ENCODE results near the gene SEC62. TPM values are rescaled to one million over a fixed set of nuclear protein-coding genes. Genes with fewer than 3 reads are reported as not detected.

SEC62 gene
- 87.7 TPM for polyA plus RNA-seq (2013, experiment 1 of 2; ENCODE audit: insufficient read length)
- polyA plus RNA-seq (2013, experiment 2 of 2; ENCODE audit: insufficient read length): 78.0 TPM

GRCh38 chr3:169966428-169966950 is at the start of gene SEC62:
Gene SEC62 (plus strand): TSS chr3:169966807. CDS start chr3:169966823, 16 bp downstream.
- peak; percentile 93 for DNase-seq

DNA sequence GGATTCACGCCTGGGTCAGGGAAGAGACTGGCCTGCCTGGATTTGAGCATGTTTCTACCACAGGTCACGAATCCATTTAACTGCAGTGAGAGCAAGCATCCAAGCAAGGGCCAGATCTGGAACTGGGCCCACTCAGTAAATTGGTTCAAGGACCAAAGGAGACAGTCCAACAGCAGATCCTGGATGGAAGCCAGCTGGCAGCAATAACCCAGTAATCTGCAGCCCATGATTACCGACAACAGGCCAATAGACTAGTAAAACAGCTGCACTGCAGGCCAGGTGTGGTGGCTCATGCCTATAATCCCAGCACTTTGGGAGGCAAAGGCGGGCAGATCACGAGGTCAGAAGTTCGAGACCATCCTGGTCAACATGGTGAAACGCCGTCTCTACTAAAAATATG is 43.4 kb upstream of the SEC62 start:
- DNase-seq: no peak

GRCh38 chr3:169923831-169924230 is 42.8 kb upstream of the SEC62 start:
- DNase-seq: no peak

- DNase-seq: no peak
Measured at GRCh38 chr3:169929830-169930519, 36.6 kb upstream of the SEC62 start.

- no peak for DNase-seq
Measured at GRCh38 chr3:169930843-169931242, 35.8 kb upstream of the SEC62 start.

- no peak for DNase-seq
Measured at GRCh38 chr3:169931747-169932520, 34.7 kb upstream of the SEC62 start.

GRCh38 chr3:169939320-169939719 is 27.3 kb upstream of the SEC62 start:
- no peak for DNase-seq

DNA sequence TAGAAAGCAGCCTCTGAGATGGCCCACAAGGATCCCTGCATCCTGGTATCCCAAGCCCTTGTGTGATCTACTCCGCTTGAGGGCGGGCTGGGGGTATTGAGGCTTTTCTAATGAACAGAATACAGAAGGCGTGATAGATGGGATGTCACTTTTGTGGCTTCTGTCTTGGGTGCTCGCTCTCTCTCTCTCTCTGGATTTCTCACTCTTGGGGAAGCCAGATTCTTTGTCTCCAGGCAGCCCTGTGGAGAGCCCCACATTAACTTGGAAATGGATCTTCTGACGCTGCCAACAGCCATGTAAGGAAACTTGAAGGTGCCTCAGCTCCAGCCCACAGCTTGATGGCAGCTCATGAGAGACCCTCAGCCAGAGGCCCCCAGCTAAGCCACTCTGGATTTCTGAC is 26.9 kb upstream of the SEC62 start:
- DNase-seq: no peak

DNA sequence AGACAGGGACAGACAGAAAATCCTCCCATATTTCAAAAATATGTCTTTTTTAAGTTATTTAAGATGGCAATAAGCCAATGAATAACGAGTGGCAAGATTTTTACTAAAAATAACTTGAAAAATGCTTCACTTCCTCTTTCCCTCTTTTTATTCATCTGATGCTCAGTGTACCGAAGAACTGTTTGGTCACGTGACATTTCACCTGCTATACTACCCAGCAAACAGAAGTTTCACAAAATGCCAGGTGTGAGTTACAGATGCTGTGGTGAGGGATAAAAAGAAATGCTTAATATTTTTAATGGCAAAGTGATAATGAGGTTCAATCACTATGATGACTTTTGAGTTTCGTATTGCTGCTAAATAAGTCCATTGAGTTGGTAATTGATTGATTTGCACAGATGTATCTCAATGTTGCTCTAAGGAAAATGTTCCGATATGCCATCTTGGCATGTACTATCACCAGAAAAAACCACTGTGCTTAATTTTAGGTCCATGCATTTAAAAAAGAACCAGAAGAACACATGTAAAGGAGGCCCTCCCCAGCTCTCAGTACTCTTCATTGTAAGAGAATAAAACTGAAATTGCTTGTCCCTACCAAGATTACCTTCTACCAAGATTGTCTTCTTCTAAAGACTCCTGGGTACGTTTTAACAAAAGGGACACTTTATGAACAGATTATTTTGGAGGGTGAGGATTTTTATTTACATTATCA is 26.0 kb upstream of the SEC62 start:
- no peak for DNase-seq

- DNase-seq: no peak
Measured at GRCh38 chr3:169945313-169945712, 21.3 kb upstream of the SEC62 start.

GRCh38 chr3:169946336-169946735 is 20.3 kb upstream of the SEC62 start:
- no peak for DNase-seq

- DNase-seq: no peak
Measured at GRCh38 chr3:169948559-169949448, 17.8 kb upstream of the SEC62 start.

DNA sequence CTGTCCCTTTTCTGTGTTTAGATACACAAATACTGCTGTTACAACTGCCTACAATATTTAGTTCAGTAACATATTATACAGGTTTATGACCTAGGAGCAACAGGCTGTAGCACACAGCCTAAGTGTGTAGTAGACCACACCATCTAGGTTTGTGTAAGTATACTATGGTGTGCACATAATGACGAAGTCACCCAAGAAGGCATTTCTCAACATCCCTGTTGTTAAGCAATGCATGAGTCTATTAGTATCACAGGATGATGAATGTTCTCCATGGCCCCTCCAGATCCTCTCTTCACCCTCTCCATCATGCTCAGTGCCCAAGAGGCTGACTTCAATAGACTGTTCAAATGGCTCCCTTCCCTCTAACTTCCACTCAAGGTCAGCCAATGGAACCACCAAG is 14.6 kb upstream of the SEC62 start:
- DNase-seq: no peak

DNA sequence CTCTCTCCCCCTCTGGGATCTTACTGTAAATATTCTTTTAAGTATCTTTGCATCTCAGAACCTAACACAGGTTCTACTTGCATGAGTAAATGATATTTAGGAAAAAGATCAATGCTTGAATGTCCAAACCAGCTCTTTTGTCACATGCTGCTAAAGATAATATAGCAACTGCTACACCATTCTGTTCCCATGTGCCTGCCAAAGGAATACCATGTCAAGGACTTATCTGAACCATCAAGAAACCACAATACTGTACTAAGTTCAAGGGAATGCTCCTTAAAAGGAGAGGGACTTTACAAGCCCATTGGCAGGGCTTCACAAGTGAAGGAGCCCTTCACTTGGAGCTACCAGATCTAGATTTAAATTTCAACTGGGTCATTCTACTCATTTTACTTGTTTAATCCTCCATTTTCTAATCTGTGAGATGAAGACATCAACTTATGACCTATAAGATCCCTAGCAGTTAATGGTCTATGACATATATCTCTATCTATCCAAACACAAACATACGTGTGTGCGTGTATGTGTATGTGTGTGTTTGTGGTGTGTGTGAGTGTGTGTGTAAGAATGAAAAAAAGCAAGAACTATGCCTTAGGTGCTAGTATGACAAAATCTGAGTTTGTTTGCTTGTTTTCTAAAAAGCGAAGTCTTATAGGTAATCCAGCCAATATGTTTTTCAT is 13.0 kb upstream of the SEC62 start:
- DNase-seq: no peak

- no peak for DNase-seq
Measured at GRCh38 chr3:169954142-169954756, 12.4 kb upstream of the SEC62 start.

GRCh38 chr3:169955406-169955805 is 11.2 kb upstream of the SEC62 start:
- no peak for DNase-seq

- peak; percentile 13 for DNase-seq
Measured at GRCh38 chr3:169964176-169964575, 2.4 kb upstream of the SEC62 start.

GRCh38 chr3:169965562-169966427 is 812 bp upstream of the SEC62 start:
- DNase-seq: no peak

DNA sequence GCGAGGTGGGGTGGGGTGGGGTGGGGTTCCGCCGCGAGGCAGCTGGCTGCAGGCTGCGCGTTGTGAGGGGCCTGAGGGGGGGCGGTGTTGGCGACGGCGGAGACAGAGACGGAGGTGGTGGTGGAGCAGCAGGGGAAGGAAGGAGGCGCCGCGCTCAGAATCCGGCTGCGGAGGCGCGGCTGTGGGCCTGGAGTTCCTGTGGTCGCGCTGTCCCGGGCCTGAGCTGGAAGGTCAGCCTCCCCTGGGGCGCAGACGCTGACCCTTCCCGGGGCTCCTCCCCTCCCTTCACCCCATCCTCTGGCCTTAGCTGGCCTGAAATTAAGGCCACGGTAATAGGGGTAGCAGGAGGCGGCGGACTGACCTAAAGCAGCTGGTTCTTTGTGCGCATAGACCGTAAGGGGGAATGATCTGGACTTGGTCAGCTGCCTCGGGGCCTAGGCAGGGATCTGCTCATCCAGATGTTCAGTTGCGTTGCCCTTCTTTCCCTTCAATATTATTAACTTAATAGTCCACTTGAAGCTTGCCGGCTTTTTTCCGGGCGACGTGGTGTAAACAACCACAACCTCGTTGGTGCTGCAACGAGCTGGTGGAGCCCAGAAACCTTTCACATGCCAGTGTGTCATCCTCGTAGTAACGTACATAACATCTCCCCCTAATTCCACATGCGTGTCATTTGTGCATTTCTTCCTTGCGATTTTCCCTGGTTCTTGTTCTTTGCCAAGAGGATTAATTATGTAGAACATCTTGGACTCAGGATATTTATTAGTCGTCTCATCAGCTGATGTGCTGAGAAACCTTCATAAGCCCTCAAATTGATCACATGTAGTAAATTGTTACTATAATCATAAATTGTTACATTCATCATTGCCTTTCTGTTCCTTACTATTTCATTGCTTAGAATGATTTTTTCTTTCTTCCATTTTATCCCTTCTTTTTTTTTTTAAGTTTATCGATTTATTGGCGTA is 626 bp downstream of the SEC62 start:
- DNase-seq: peak; percentile 42
